ENCODE results near the gene TJAP1. TPM values are rescaled to one million over a fixed set of nuclear protein-coding genes. Genes with fewer than 3 reads are reported as not detected.
A peak's percentile ranks its signal among the peaks of the same experiment; 100 is the strongest.

The TJAP1 gene
- total and polyA plus RNA-seq, 7 experiments from 2014 or later = 8.2 to 55.2 (median 31.6) TPM

DNA sequence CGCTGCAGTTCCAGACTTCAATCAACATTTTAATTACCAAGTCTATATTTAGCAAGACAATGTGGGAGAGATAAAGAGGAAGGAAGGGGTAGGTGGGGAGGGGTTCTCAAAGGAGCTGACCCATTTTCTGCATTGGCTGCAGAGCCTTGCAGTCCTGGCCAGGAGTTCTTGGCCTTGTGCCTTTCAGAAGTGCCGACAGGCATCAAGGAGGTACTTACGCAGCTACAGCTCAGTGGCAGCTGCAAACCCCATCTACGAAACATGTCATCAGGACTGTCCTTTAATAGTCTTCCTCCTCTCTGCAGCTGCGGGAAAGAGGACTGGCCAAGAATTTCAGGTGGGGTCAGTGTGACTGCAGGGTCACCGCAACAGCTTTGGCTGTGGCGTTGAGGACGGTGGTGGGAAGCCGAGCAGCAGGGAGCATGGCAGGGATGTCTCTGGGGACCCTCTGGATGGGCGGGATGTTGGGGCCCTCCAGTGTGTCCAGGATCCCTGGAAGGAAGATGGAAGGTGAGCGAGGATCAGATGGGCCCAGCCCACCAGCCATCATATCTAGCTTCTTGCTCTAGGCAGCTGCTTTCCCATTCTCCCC lies 34.5 kb downstream of the TJAP1 start:
- H3K9me3 ChIP-seq (ENCODE audit: control insufficient read depth in 2 of 3, low read length in 3 of 3) = no peaks in the 10 kb centered on the region
- Mint-ChIP-seq H3K4me1 (peaks cover 28 to 62% (median 48%) of the 10 kb centered on the region in 7 donors), H3K36me3 (peaks cover 0 to 38% (median 23%) of the 10 kb centered on the region in 5 donors), H3K4me3 (peak overlapping the region in 4 of 10 donors; percentile 3 to 80 (median 50)), H3K27me3 (peaks cover 15 to 22% (median 19%) of the 10 kb centered on the region in 5 donors), H3K9me3 (peaks cover 0 to 1% (median 0%) of the 10 kb centered on the region in 11 donors), H3K27ac (peak overlapping the region in 3 of 9 donors; percentile 2 to 26 (median 9))
- H3K4me3 ChIP-seq (ENCODE audit: low read length) = no peak overlapping the region
- intact Hi-C loops (cut with micrococcal nuclease) = loop anchor here in 1 of 2 donors (10.0 kb wide), 1 partner anchor 457 kb away; the partner anchor contains the start of genes CUL7, KLC4 and MRPL2
- peaks cover 20 to 27% of the 10 kb centered on the region in 2 donors for H3K4me1 ChIP-seq (ENCODE audit: control insufficient read depth in 2 of 2, insufficient read depth in 2 of 2, low read length in 2 of 2)
- ATAC-seq (no peak), DNase-seq (no peak)
- no peak overlapping the region for H3K27ac ChIP-seq (ENCODE audit: low read depth, low read length)
- H3K27me3 ChIP-seq (ENCODE audit: control insufficient read depth in 2 of 2, insufficient read depth in 2 of 2, low read length in 2 of 2) = peaks cover 0 to 9% of the 10 kb centered on the region in 2 donors
- ChIA-PET CTCF (no interaction called here), POLR2A (interaction anchor here (0.9 to 1.3 kb wide), 2 partner anchors 11 to 18 kb away, joined by 3 to 5 read pairs; no protein-coding TSS in a partner anchor)
- peaks cover 3 to 52% (median 19%) of the 10 kb centered on the region in 3 experiments for H3K36me3 ChIP-seq (ENCODE audit: control insufficient read depth in 2 of 3, insufficient read depth in 3 of 3, low read length in 3 of 3)

- H3K27me3 ChIP-seq (ENCODE audit: control insufficient read depth in 2 of 2, insufficient read depth in 2 of 2, low read length in 2 of 2) = no peaks in the 10 kb centered on the region
- H3K36me3 ChIP-seq (ENCODE audit: control insufficient read depth in 2 of 3, insufficient read depth in 3 of 3, low read length in 3 of 3) = peaks cover 8 to 72% (median 36%) of the 10 kb centered on the region in 3 experiments
- H3K36me3 Mint-ChIP-seq = peaks cover 0 to 44% (median 23%) of the 10 kb centered on the region in 5 donors
- CTCF ChIA-PET = interaction anchor here (6.4 kb wide), 1 partner anchor 9 kb away, joined by 35 read pairs; no protein-coding TSS in a partner anchor
- POLR2A ChIA-PET = interaction anchor here (0.9 to 4.1 kb wide), 6 partner anchors 9 to 1595 kb away, joined by 3 to 23 read pairs (median 6); partner anchors contain the start of genes ABCC10, BYSL, MED20 and PPP2R5D
- no peak overlapping the region for H3K27ac Mint-ChIP-seq
- H3K27me3 Mint-ChIP-seq = no peaks in the 10 kb centered on the region
- intact Hi-C loops (cut with micrococcal nuclease) = loop anchor here (2.0 to 10.0 kb wide), 10 partner anchors 39 to 1465 kb away; partner anchors contain the start of genes SRF (in 2 of the 2), CNPY3 (in 1 of the 2), CUL7 (in 1 of the 2) and DLK2 (in 1 of the 2)
- H3K4me1 Mint-ChIP-seq = peaks cover 14 to 43% (median 33%) of the 10 kb centered on the region in 7 donors
- H3K27ac ChIP-seq (ENCODE audit: low read depth, low read length) = peak overlapping the region; percentile 96
- H3K9me3 Mint-ChIP-seq = no peaks in the 10 kb centered on the region
- H3K9me3 ChIP-seq (ENCODE audit: control insufficient read depth in 2 of 3, low read length in 3 of 3) = no peaks in the 10 kb centered on the region
- H3K4me3 Mint-ChIP-seq = no peak overlapping the region
- H3K4me3 ChIP-seq (ENCODE audit: low read length) = peak overlapping the region; percentile 100
- ATAC-seq = no peak
- no peak for DNase-seq
- H3K4me1 ChIP-seq (ENCODE audit: control insufficient read depth in 2 of 2, insufficient read depth in 2 of 2, low read length in 2 of 2) = peaks cover 32 to 36% of the 10 kb centered on the region in 2 donors
Observed at GRCh38 chr6:43515808-43516207, 38.4 kb downstream of the TJAP1 start.

DNA sequence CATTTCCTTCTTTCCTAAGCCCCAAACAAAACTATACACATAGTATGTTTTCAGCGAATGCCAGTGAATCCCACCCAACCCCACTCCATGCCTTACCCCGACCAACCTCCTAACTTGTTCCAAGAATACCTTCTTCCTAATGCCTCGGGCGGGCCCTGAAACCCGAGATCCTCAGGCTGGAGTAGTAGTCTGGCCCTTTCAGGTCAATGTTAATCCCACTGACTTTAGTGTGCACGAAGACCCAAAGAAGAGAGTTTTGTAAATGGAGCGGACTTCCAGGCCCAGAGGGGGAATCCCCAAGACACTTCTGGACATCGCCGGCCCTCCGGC lies 39.0 kb downstream of the TJAP1 start:
- ChIA-PET POLR2A (interaction anchor here (0.9 to 4.1 kb wide), 13 partner anchors 10 to 1595 kb away, joined by 3 to 23 read pairs (median 4); partner anchors contain the start of genes ABCC10, BYSL, DLK2 and MED20), CTCF (interaction anchor here (0.7 to 6.4 kb wide), 2 partner anchors 10 to 90 kb away, joined by 3 to 35 read pairs; no protein-coding TSS in a partner anchor)
- peak overlapping the region; percentile 100 for H3K4me3 ChIP-seq (ENCODE audit: low read length)
- peak overlapping the region; percentile 96 for H3K27ac ChIP-seq (ENCODE audit: low read depth, low read length)
- no peak overlapping the region for H3K4me3 Mint-ChIP-seq
- H3K4me1 ChIP-seq (ENCODE audit: control insufficient read depth in 2 of 2, insufficient read depth in 2 of 2, low read length in 2 of 2) = peaks cover 32 to 36% of the 10 kb centered on the region in 2 donors
- H3K36me3 Mint-ChIP-seq = peaks cover 0 to 45% (median 25%) of the 10 kb centered on the region in 5 donors
- ATAC-seq (peak; percentile 1), DNase-seq (no peak)
- H3K27me3 Mint-ChIP-seq = no peaks in the 10 kb centered on the region
- H3K36me3 ChIP-seq (ENCODE audit: control insufficient read depth in 2 of 3, insufficient read depth in 3 of 3, low read length in 3 of 3) = peaks cover 8 to 72% (median 36%) of the 10 kb centered on the region in 3 experiments
- H3K27ac Mint-ChIP-seq = no peak overlapping the region
- no peaks in the 10 kb centered on the region for H3K9me3 ChIP-seq (ENCODE audit: control insufficient read depth in 2 of 3, low read length in 3 of 3)
- H3K27me3 ChIP-seq (ENCODE audit: control insufficient read depth in 2 of 2, insufficient read depth in 2 of 2, low read length in 2 of 2) = no peaks in the 10 kb centered on the region
- H3K4me1 Mint-ChIP-seq = peaks cover 13 to 41% (median 33%) of the 10 kb centered on the region in 7 donors
- no peaks in the 10 kb centered on the region for H3K9me3 Mint-ChIP-seq
- intact Hi-C loops (cut with micrococcal nuclease) = loop anchor here (2.0 to 10.0 kb wide), 10 partner anchors 40 to 1466 kb away; partner anchors contain the start of genes SRF (in 2 of the 2), CNPY3 (in 1 of the 2), CUL7 (in 1 of the 2) and DLK2 (in 1 of the 2)

DNA sequence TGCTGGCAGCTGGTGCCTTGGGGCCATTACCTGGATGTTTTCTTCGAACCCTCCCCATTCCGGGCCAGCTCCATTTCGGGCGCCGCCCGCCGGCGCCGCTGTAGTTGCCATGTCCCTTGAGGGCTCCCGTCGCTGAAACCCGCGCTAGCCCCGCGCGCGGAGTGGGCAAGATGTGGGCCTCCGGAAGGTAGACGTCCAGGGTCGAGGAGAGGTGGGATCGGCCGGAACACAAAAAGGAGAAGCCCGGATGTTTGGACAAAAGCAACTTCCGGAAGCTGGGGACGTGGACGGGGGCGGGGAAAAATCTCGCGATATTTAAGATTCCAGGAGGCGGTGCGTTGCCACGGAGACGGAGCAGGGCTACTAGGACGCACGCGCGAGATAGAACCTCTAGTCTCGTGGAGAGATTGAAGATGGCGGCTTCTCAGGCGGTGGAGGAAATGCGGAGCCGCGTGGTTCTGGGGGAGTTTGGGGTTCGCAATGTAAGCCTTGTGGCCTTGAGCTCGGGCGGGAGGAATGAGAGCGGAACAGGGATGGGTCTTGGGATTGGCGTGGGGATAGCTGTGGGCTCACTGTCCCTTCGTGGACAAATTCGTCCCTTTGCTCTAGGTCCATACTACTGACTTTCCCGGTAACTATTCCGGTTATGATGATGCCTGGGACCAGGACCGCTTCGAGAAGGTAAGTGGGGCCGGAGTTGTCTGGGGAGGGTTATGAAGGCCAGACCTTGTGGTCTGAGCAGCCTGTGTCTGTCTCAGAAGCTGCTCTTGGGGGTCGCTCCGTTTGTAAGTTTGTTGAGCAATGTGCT lies 39.5 kb downstream of the TJAP1 start, which contains the start of the genes POLR1C and YIPF3:
POLR1C (plus strand) TSS at position 393 of the 808 bp plus-strand sequence; CDS start at position 414, 21 bp downstream.
YIPF3 (minus strand) TSS at position 230 of the 808 bp plus-strand sequence; CDS start at position 111, 119 bp downstream.
- Mint-ChIP-seq H3K4me1 (peaks cover 8 to 36% (median 31%) of the 10 kb centered on the region in 7 donors), H3K36me3 (peaks cover 0 to 40% (median 21%) of the 10 kb centered on the region in 5 donors), H3K27me3 (no peaks in the 10 kb centered on the region), H3K27ac (no peak within 1 kb of the TSS), H3K4me3 (no peak within 1 kb of the TSS), H3K9me3 (no peaks in the 10 kb centered on the region)
- Histone ChIP-seq H3K9me3 (ENCODE audit: control insufficient read depth in 2 of 3, low read length in 3 of 3) (no peaks in the 10 kb centered on the region), H3K36me3 (ENCODE audit: control insufficient read depth in 2 of 3, insufficient read depth in 3 of 3, low read length in 3 of 3) (peaks cover 9 to 72% (median 30%) of the 10 kb centered on the region in 3 experiments), H3K27ac (ENCODE audit: low read depth, low read length) (peak within 1 kb of the TSS; percentile 96), H3K4me3 (ENCODE audit: low read length) (peak within 1 kb of the TSS; percentile 100), H3K4me1 (ENCODE audit: control insufficient read depth in 2 of 2, insufficient read depth in 2 of 2, low read length in 2 of 2) (peaks cover 32 to 36% of the 10 kb centered on the region in 2 donors), H3K27me3 (ENCODE audit: control insufficient read depth in 2 of 2, insufficient read depth in 2 of 2, low read length in 2 of 2) (no peaks in the 10 kb centered on the region)
- POLR2A ChIA-PET = interaction anchor here (0.5 to 4.1 kb wide), 17 partner anchors 10 to 825 kb away, joined by 3 to 23 read pairs (median 4); partner anchors contain the start of genes ABCC10, DLK2, GTPBP2 and PEX6
- intact Hi-C loops (cut with micrococcal nuclease) = loop anchor here (1.0 to 10.0 kb wide), 19 partner anchors 11 to 1466 kb away; partner anchors contain the start of genes CNPY3 (in 2 of the 2), GTPBP2 (in 2 of the 2), KLHDC3 (in 2 of the 2) and POLH (in 2 of the 2)
- CTCF ChIA-PET = interaction anchor here (0.7 to 6.4 kb wide), 3 partner anchors 11 to 335 kb away, joined by 3 to 35 read pairs (median 3); partner anchors contain the start of gene CUL9
- peak; percentile 83 to 97 (median 96) for DNase-seq
- ATAC-seq = peak; percentile 95

DNA sequence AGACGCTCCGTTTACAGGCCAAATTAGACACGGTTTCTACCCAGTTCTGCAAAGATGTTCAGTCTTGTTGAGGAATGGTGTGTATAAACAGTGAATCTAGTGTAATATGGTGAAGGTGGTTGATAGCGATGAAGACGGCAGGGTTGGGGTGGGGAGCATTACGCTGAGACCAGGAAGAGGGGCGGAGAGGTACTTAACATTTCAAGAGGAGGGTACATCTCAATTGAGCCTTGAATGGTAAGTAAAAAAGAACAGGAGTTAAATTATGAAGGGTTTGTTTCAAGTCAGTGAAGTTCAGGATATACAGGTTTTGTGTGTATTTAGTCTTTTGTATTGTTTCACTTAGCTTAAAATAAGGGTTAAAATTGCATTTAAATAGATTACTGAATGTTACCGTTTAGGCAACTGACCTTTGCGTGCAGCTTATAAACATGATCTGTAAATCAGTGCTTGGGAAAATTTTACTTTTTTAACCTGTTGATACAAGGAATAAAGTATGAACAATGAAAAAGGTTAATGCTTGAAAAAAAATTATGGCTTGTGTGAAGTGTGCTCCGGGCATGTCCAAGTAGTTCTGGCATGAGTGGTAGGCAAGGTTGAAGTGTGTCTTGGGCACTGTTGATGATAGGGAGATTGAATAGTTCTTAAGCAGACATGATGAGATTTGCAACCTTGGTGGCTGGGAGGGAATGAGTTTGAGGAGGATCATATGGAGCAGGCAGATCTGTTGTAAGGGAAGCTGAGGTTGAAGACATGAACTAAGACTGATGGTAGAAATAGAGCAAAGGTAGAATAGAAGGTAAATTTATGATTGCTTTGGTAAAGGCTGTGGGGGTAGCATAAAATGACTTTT lies 40.4 kb downstream of the TJAP1 start:
- Mint-ChIP-seq H3K9me3 (no peaks in the 10 kb centered on the region), H3K27me3 (no peaks in the 10 kb centered on the region), H3K36me3 (peaks cover 0 to 41% (median 21%) of the 10 kb centered on the region in 5 donors), H3K4me3 (no peak overlapping the region), H3K4me1 (peaks cover 8 to 36% (median 28%) of the 10 kb centered on the region in 7 donors), H3K27ac (no peak overlapping the region)
- DNase-seq (peak in 1 of 9 donors; percentile 22), ATAC-seq (peak; percentile 3)
- intact Hi-C loops (cut with micrococcal nuclease) = loop anchor here (1.0 to 10.0 kb wide), 19 partner anchors 11 to 1467 kb away; partner anchors contain the start of genes CNPY3 (in 2 of the 2), GTPBP2 (in 2 of the 2), KLHDC3 (in 2 of the 2) and POLH (in 2 of the 2)
- Histone ChIP-seq H3K9me3 (ENCODE audit: control insufficient read depth in 2 of 3, low read length in 3 of 3) (no peaks in the 10 kb centered on the region), H3K27ac (ENCODE audit: low read depth, low read length) (peak overlapping the region; percentile 96), H3K4me1 (ENCODE audit: control insufficient read depth in 2 of 2, insufficient read depth in 2 of 2, low read length in 2 of 2) (peaks cover 32 to 36% of the 10 kb centered on the region in 2 donors), H3K4me3 (ENCODE audit: low read length) (peak overlapping the region; percentile 100), H3K27me3 (ENCODE audit: control insufficient read depth in 2 of 2, insufficient read depth in 2 of 2, low read length in 2 of 2) (no peaks in the 10 kb centered on the region), H3K36me3 (ENCODE audit: control insufficient read depth in 2 of 3, insufficient read depth in 3 of 3, low read length in 3 of 3) (peaks cover 17 to 72% (median 32%) of the 10 kb centered on the region in 3 experiments)
- ChIA-PET CTCF (interaction anchor here (0.7 to 6.4 kb wide), 2 partner anchors 11 to 336 kb away, joined by 3 to 35 read pairs; partner anchors contain the start of gene CUL9), POLR2A (interaction anchor here (0.5 to 4.1 kb wide), 11 partner anchors 11 to 294 kb away, joined by 3 to 23 read pairs (median 5); partner anchors contain the start of genes ABCC10, GTPBP2, TJAP1 and ZNF318)

Measured in naive thymus-derived CD4-positive, alpha-beta T cell (primary cell).